GM12878 (cell line): ENCODE data around the gene CACNA2D2. TPM values are rescaled to one million over a fixed set of nuclear protein-coding genes. Genes with fewer than 3 reads are reported as not detected.

Experiments
- ATAC-seq: fragments of 200-7000 bp; cut with Tn5 transposase; 3 replicates; pipeline ENCODE4 v1.9.1; 2020; ENCODE audit warnings: mild to moderate bottlenecking, moderate library complexity
- BruUV-seq: library from RNA; stranded (reverse); fragments of 400-500 nt; replicated peaks from 2 replicates; lab custom pipeline; 2021; lab: Mats Ljungman, UMichigan
- CTCF ChIA-PET: fragments of 300-600 bp; sonication (Branson Sonifier 250); formaldehyde crosslinking; extraction: SDS; loops from one replicate; lab custom pipeline; 2021; ENCODE audit warnings: inconsistent platforms; lab: Yijun Ruan, JAX
- POLR2A ChIA-PET: fragments of 350-600 bp; formaldehyde crosslinking; extraction: SDS; loops from one replicate; lab custom pipeline; 2021; ENCODE audit warnings: inconsistent platforms; lab: Charles Lee
- RAD21 ChIA-PET: fragments of 300-600 bp; sonication (Branson Sonifier 250); formaldehyde crosslinking; loops from one replicate; lab custom pipeline; 2023; ENCODE audit warnings: antibody characterized with exemption; ENCODE audit not compliant: unreplicated experiment; lab: Charles Lee
- SMC1A ChIA-PET: fragments of 300-600 bp; sonication (Branson Sonifier 250); formaldehyde crosslinking; loops from one replicate; lab custom pipeline; 2023; ENCODE audit not compliant: unreplicated experiment, uncharacterized antibody; lab: Charles Lee
- DNase-seq: peaks from one replicate; pipeline ENCODE4 v3.0.0-alpha.2; 2011; ENCODE audit warnings: low read depth, low spot score
- FAIRE-seq: peaks from 3 replicates; lab custom pipeline; 2011; peaks lifted over from hg19 to GRCh38; lab: Jason Lieb, UNC
- H2AFZ ChIP-seq: 2 replicates; pipeline ENCODE4 v1.6.0; 2011; ENCODE audit warnings: low read depth, low read length, control low read depth; ENCODE audit not compliant: control insufficient read depth
- H3K27ac ChIP-seq: 2 replicates; pipeline ENCODE4 v1.5.1; 2011; ENCODE audit warnings: control low read depth; ENCODE audit not compliant: control insufficient read depth, insufficient read depth
- H3K27me3 ChIP-seq, 2 experiments: replicated peaks in 1 of 2; 2 replicates each; pipeline versions ENCODE4 v1.6.0 to v1.6.1; 2011; ENCODE audit warnings: low read length in 1 of 2; ENCODE audit not compliant: control insufficient read depth in 2 of 2, insufficient read depth in 2 of 2
- H3K36me3 ChIP-seq, 2 experiments: 2 replicates each; pipeline ENCODE4 v1.5.1; 2011; ENCODE audit warnings: low read length in 1 of 2; ENCODE audit not compliant: control insufficient read depth in 2 of 2, insufficient read depth in 2 of 2
- H3K4me1 ChIP-seq: 2 replicates; pipeline ENCODE4 v1.6.1; 2011; ENCODE audit warnings: mild to moderate bottlenecking, low read length, moderate library complexity, mixed read lengths; ENCODE audit not compliant: control insufficient read depth, insufficient read depth
- H3K4me2 ChIP-seq: 2 replicates; pipeline ENCODE4 v1.6.0; 2011; ENCODE audit warnings: control low read depth; ENCODE audit not compliant: control insufficient read depth, insufficient read depth
- H3K4me3 ChIP-seq: fragments of 200-600 bp; sonication (generic); 2 replicates; pipeline ENCODE4 v1.5.1; 2016
- H3K79me2 ChIP-seq: 2 replicates; pipeline ENCODE4 v1.6.0; 2011; ENCODE audit warnings: low read length; ENCODE audit not compliant: control insufficient read depth, insufficient read depth
- H3K9ac ChIP-seq: 2 replicates; pipeline ENCODE4 v1.8.0; 2011; ENCODE audit warnings: low read length, control low read depth, mixed read lengths; ENCODE audit not compliant: control insufficient read depth, insufficient read depth
- H3K9me3 ChIP-seq: replicated peaks from 3 replicates; pipeline ENCODE4 v1.5.1; 2011; ENCODE audit warnings: mild to moderate bottlenecking, low read length; ENCODE audit not compliant: control insufficient read depth, insufficient read depth
- H4K20me1 ChIP-seq: 2 replicates; pipeline ENCODE4 v1.6.0; 2011; ENCODE audit not compliant: control insufficient read depth, insufficient read depth
- ASH2L ChIP-seq: fragments of 300-600, 200-600 bp; sonication (generic); IDR thresholded peaks from 2 replicates; pipeline ENCODE4 v1.6.1; 2017; ENCODE audit warnings: low read depth, mild to moderate bottlenecking, borderline replicate concordance
- CHD2 ChIP-seq: IDR thresholded peaks from 2 replicates; pipeline ENCODE4 v1.6.1; 2011; ENCODE audit warnings: low read depth, low read length, improper control_type of control experiment, borderline replicate concordance
- CREB1 ChIP-seq: IDR thresholded peaks from 2 replicates; pipeline ENCODE4 v1.6.1; 2012; ENCODE audit warnings: low read depth, mild to moderate bottlenecking, inconsistent platforms
- ESRRA ChIP-seq: IDR thresholded peaks from 2 replicates; pipeline ENCODE4 v1.6.1; 2012; ENCODE audit warnings: mild to moderate bottlenecking, low read length, improper control_type of control experiment
- HDGF ChIP-seq: fragments of 450-650 bp; IDR thresholded peaks from 2 replicates; pipeline ENCODE4 v1.6.1; 2016; ENCODE audit warnings: antibody characterized with exemption
- JUNB ChIP-seq: IDR thresholded peaks from 2 replicates; pipeline ENCODE4 v1.6.1; 2016; ENCODE audit warnings: antibody characterized with exemption, mild to moderate bottlenecking
- NBN ChIP-seq: fragments of 450-650 bp; IDR thresholded peaks from 2 replicates; pipeline ENCODE4 v1.6.1; 2016
- POLR2A ChIP-seq: IDR thresholded peaks from 2 replicates; pipeline ENCODE4 v1.6.1; 2011; ENCODE audit warnings: low read depth, mild to moderate bottlenecking, low read length
- SREBF1 ChIP-seq: IDR thresholded peaks from 2 replicates; pipeline ENCODE4 v1.6.1; 2012; ENCODE audit warnings: mild to moderate bottlenecking, low read length
- SREBF2 ChIP-seq: IDR thresholded peaks from 2 replicates; pipeline ENCODE4 v1.6.1; 2012; ENCODE audit warnings: mild to moderate bottlenecking, low read length
- STAT1 ChIP-seq: fragments of 450-650 bp; conservative IDR thresholded peaks from 2 replicates; pipeline ENCODE4 v1.6.1; 2014; ENCODE audit warnings: antibody characterized with exemption, mild to moderate bottlenecking
- SUPT20H ChIP-seq: IDR thresholded peaks from 2 replicates; pipeline ENCODE4 v1.6.1; 2011; ENCODE audit warnings: low read depth, mild to moderate bottlenecking, low read length, moderate library complexity, borderline replicate concordance; ENCODE audit not compliant: control insufficient read depth
- WGBS: methylation state at CpG from one replicate; pipeline ENCODE4 v1.1.6; 2016; ENCODE audit warnings: low lambda C conversion rate; ENCODE audit not compliant: insufficient replicate concordance, insufficient coverage; ENCODE audit errors: missing lambda C conversion rate; 5-methylcytosine and 5-hydroxymethylcytosine counted together
- in situ Hi-C: fragments of 300-500 bp; cut with MboI; formaldehyde crosslinking; loops from 9 replicates; pipeline ENCODE4 v1.14.3; 2018; ENCODE audit warnings: mixed read lengths
- intact Hi-C: fragments of 100-400 bp; cut with micrococcal nuclease; formaldehyde crosslinking; loops from one replicate; pipeline ENCODE4 v1.14.2; 2022; ENCODE audit not compliant: unreplicated experiment
- polyA plus RNA-seq, 11 experiments: library from polyadenylated mRNA; depleted of rRNA in 4 of 11; unstranded in 6 of 11; stranded (reverse) in 5 of 11; fragments of >200 nt; fragmentation: Nextera tagmentation in 4 of 11; fragmentation: Illumina TruSeq in 1 of 11; extraction: Ambion mirVana in 4 of 11; extraction: Trizol in 1 of 11; gene quantifications; 1 replicate in 1 of 11; 2 replicates in 10 of 11; pipeline versions ENCODE4 v1.2.1 to v1.2.3, GENCODE V29; 2011 to 2016; ENCODE audit warnings: inconsistent platforms in 2 of 11, missing spikeins in 2 of 11, low read depth in 1 of 11
- total RNA-seq, 4 experiments: library from RNA; depleted of rRNA in 3 of 4; stranded (reverse); fragments of >200 nt in 3 of 4; fragmentation: Illumina TruSeq in 1 of 4; extraction: Trizol in 1 of 4; gene quantifications; 2 replicates each; pipeline versions ENCODE4 v1.2.1 to v1.2.3, GENCODE V29; 2013 to 2021
- TF ChIP-seq, protein P1 (sequence below): IDR thresholded peaks from 2 replicates; pipeline ENCODE4 v1.6.1; 2012; ENCODE audit warnings: mild to moderate bottlenecking, low read depth, low read length

The CACNA2D2 gene
- total and polyA plus RNA-seq, 10 of the 15 experiments (the other 5 are each of a cell fraction or from before 2014, with no cell fraction given) = 0.03 to 0.07 TPM; not detected in 8

DNA sequence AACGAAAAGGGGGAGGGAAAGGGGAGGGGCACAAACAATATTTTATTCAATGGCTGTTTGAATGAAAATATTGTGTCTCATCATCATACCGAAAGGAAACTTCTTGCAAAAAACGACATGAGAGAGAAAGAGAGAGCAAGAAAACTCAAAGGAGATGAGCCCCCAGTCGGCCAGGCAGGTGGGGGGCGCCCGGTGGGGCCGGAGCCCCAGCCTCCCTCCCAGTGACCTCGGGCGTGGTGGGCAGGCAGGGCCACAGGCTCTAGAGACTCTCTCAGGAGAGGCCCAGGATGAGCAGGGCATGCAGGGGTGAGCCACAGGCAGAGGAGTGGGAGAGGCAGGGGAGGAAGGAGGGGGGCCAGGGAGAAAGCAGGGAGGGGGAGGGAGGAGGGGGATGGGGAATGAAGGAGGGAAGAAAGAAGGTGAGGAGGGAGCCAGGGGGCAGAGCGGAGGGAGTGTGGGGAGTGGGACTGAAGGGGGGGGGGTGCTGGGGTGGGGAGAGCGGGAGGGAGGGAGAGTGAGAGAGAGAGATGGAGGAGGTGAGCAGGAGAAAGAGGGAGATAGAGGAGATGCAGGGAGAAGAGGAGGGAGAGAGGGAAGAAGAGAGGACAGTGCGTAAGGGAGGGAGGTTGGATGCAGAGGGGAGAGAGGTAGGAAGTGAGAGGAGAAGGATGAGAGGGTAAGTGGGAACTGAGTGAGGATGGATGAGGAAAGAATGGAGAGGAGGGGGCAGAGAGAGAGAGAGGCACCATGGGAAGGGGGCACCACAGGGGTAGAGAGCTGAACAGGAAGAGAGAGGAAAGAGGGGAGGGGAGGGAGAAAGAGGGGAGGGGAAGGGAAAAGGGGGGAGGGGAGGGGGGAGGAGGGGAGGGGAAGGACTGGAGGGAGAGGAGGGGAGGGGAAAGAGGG lies 130.0 kb downstream of the CACNA2D2 start (continued):
- TF ChIP-seq, protein P1, sequence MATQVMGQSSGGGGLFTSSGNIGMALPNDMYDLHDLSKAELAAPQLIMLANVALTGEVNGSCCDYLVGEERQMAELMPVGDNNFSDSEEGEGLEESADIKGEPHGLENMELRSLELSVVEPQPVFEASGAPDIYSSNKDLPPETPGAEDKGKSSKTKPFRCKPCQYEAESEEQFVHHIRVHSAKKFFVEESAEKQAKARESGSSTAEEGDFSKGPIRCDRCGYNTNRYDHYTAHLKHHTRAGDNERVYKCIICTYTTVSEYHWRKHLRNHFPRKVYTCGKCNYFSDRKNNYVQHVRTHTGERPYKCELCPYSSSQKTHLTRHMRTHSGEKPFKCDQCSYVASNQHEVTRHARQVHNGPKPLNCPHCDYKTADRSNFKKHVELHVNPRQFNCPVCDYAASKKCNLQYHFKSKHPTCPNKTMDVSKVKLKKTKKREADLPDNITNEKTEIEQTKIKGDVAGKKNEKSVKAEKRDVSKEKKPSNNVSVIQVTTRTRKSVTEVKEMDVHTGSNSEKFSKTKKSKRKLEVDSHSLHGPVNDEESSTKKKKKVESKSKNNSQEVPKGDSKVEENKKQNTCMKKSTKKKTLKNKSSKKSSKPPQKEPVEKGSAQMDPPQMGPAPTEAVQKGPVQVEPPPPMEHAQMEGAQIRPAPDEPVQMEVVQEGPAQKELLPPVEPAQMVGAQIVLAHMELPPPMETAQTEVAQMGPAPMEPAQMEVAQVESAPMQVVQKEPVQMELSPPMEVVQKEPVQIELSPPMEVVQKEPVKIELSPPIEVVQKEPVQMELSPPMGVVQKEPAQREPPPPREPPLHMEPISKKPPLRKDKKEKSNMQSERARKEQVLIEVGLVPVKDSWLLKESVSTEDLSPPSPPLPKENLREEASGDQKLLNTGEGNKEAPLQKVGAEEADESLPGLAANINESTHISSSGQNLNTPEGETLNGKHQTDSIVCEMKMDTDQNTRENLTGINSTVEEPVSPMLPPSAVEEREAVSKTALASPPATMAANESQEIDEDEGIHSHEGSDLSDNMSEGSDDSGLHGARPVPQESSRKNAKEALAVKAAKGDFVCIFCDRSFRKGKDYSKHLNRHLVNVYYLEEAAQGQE = no peak
- TF ChIP-seq NBN (no peak), POLR2A (no peak), HDGF (no peak)

DNA sequence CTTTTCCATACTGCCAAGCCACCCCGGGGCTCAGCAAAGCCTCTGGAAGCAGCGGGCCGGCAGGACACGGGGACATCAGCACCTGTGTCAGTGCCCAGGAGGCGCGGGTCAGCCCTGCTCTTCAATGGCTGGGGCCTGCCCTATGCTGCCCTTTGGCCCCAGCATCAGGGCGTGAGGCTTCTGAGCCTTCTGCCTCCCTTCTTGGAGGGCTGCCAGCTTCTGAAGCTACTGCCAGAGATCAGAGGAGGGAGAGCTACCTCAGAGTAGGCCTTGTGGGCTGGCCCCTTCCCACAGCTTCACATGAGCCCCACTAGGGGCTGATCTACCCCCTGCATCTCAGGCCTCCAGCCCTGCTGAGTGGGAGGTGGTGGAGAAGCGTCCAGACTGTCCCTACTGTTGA lies 131.1 kb downstream of the CACNA2D2 start:
- Histone ChIP-seq H3K9ac (no peak overlapping the region), H2AFZ (no peak overlapping the region), H4K20me1 (no peaks in the 10 kb centered on the region), H3K79me2 (no peaks in the 10 kb centered on the region), H3K4me2 (no peak overlapping the region), H3K36me3 (no peaks in the 10 kb centered on the region), H3K9me3 (no peaks in the 10 kb centered on the region), H3K4me3 (no peak overlapping the region), H3K27ac (no peak overlapping the region), H3K4me1 (no peaks in the 10 kb centered on the region), H3K27me3 (no peaks in the 10 kb centered on the region; a peak in 2 of 4 replicates)
- intact Hi-C loops (no loop called here), in situ Hi-C loops (no loop called here)
- TF ChIP-seq ASH2L = no peak
- TF ChIP-seq SUPT20H = no peak
- no peak for TF ChIP-seq ESRRA
- TF ChIP-seq SREBF2 = no peak
- TF ChIP-seq STAT1 = no peak
- TF ChIP-seq CHD2 = no peak
- TF ChIP-seq SREBF1 = no peak
- no peak for TF ChIP-seq CREB1
- no peak for TF ChIP-seq JUNB
- ChIA-PET SMC1A (no interaction called here), CTCF (no interaction called here), RAD21 (no interaction called here), POLR2A (no interaction called here)
- no peak; the same call in 2 of the 3 replicates for ATAC-seq
- 20% methylated on average over 8 of the region's 8 CpGs for WGBS
- no peak for DNase-seq
- no TSS peak for BruUV-seq
- no peak for FAIRE-seq
